ENCODE results near the gene ATP11C.
"Not testable (repeated sequence)": the region's sequence is repeated elsewhere in the genome, so short reads cannot be mapped to it uniquely, and the experiment has no call there.

ATP11C gene

GRCh38 chrX:139851730-139852129, 81.1 kb downstream of the ATP11C start:
- no peak for DNase-seq (ENCODE audit: low spot score)

DNA sequence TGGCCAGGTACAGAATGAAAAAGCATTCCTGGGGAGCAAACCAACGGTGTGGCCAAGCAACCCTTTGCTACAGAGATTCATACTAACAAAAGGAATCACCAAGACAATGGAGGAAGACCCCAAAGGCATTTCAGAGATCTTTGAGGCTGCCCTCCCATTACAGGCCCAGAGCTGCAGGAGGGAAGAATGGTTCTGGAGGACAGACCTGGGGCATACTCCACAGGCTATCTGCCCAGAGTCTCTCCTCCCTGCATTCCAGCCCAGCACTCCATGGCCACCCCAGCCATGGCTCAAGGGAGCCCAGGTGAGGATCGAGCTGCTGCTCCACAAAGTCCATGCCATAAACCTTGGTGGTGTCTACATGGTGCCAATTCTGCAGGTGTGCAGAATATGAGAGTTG, 81.9 kb downstream of the ATP11C start:
- DNase-seq (ENCODE audit: low spot score) = no peak

GRCh38 chrX:139844884-139845283, 88.0 kb downstream of the ATP11C start:
- no peak for DNase-seq (ENCODE audit: low spot score)

- DNase-seq (ENCODE audit: low spot score) = no peak
These were observed 88.7 kb downstream of the ATP11C start for GRCh38 chrX:139844163-139844562.

DNA sequence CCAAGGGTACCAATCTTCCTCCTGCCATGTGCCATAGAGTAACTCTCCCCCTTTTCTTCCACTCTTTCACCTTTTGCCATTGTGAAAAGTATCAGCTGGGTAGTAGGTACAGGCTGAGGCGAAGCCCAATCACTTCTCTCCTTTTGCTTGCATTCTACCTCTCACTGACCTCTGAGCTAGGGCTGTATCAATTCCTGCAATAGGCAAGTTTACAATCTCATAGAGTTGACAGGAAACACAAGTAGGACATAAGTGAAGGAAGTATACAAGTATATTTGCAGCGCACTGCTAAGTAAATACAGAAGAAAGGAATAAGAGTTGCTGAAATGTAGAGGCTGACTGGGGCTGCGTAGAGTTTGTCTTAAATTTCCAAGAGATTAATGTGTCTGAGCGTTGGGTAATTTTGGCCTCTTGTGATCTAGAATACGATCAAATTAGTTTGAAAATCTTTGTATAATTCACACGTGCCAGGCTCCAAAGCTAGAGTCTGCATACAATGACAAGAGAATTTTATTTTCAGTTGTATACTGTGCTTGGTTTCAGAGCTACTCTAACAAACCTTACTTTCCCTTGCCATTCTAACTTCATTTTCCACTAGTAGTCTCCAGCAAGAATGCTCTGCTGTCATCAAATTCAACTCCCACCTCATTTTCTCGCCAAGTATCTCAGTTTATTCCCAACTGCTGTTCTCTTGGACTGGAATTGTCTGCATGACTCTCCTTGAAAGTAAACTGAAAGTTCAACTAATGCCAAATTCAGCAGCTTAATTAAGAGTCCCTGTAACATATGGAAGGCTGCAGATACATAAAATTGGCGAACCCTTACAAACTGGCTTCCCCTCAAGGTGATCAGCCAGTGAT, 90.3 kb downstream of the ATP11C start:
- no peak for DNase-seq (ENCODE audit: low spot score)

DNA sequence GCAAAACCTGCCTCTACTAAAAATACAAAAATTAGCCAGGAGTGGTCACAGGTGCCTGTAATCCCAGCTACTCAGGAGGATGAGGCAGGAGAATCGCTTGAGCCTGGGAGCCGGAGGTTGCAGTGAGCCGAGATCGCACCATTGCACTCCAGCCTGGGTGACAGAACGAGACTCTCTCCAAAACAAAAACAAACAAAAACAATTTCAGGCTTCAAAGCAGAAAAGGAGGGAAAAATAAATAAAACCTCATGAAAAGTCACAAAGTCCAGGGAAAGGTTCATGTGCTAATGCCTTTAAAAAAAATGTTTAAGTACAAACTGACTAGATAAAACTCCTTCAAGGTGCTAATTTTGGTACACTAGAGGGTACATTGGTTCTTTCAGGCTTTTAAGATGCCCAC, 96.5 kb downstream of the ATP11C start:
- DNase-seq (ENCODE audit: low spot score) = not testable (repeated sequence)

GRCh38 chrX:139834879-139835278, 98.0 kb downstream of the ATP11C start:
- DNase-seq (ENCODE audit: low spot score) = no peak

DNA sequence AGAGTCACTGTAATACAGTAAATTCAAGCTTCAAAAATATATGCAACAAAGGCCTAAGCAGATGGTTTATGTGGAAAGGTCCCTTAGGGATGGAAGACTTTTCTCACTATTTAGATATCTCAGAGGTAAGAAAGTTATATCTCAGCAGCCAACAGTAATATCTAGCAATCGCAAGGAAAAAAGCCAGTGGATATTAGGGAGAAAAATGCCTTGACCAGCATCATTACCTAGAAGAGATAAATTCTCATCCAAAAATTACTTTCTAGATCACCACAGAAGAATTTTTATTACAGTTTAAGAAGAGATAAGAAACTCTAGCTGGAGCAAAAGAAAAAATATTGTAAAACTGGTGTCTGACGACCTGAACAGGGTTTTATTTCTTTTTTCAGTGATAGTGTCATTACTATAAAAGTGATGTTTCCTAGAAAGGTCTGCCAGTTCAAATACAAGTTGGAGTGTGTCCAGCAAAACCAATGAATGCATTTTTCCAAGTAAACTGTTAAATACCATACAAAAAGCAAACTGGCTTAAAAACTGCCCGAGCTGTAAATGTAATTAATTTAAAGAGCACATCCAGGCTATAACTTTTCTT, 100.0 kb downstream of the ATP11C start:
- DNase-seq (ENCODE audit: low spot score) = no peak

GRCh38 chrX:139831675-139832456, 101.0 kb downstream of the ATP11C start:
- peak; percentile 8 for DNase-seq (ENCODE audit: low spot score)

GRCh38 chrX:139831017-139831416, 101.8 kb downstream of the ATP11C start:
- DNase-seq (ENCODE audit: low spot score) = no peak

- DNase-seq (ENCODE audit: low spot score) = no peak
These were observed 104.0 kb downstream of the ATP11C start for GRCh38 chrX:139828830-139829229.

GRCh38 chrX:139828033-139828432, 104.8 kb downstream of the ATP11C start:
- no peak for DNase-seq (ENCODE audit: low spot score)

DNA sequence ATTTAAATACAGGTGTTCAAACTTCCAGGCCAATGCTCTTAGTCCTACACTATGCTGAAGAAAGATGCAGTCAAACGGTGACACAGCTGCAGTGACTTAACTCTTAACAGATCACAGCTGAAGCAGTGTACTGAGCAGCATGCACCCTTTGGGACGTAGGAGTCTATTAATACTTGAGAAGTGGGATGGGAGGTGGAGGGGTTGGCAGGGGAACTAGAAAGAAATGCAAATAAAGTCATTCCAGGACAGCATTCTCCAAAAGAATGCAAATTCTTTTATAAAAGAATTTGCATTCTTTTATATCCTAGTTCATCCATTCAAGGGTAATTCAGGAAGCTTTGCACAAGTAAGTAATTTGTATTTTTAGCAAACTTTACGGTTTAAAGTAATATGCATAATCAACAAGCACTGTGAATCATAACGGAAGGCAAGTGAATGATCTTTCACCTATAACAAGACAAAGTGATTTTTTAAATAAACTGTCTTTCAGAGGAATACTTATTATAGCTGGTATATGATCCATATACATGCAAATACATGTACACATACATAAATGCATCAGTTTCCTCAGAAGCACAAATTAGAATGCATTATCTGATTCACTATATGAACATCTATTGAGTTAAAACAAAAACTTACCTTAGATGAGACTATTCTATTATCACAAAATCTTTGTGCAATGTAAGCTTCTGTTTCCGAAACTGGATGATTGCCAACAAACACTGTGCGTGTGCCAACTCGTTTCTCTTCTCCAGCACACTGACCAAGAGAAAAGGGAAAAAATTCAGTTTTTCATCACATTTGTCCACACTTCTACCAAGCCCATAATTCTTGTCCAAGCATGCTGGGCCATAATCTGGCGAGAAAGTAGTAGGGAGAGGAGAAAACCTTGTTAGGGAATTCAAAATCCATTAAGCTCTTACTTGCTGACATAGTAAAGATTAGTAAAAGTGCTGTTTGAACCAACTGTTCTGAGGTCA, 106.5 kb downstream of the ATP11C start:
- peak; percentile 36 for DNase-seq (ENCODE audit: low spot score)

GRCh38 chrX:139825618-139826017, 107.2 kb downstream of the ATP11C start:
- DNase-seq (ENCODE audit: low spot score) = no peak

DNA sequence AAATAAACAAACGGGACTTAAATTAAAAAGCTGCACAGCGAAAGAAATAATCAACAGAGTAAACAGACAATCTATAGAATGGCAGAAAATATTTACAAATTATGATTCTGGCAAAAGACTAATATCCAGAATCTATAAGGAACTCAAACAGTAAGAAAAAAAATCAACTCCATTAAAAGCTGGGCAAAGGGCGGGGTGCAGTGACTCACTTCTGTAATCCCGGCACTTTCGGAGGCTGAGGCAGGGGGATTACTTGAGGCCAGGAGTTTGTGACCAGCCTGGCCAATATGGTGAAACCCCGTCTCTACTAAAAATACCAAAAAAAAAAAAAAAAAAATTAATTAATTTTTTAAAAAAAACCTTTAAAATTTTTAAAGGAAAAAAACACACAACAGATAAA, 109.0 kb downstream of the ATP11C start:
- DNase-seq (ENCODE audit: low spot score) = no peak

- no peak for DNase-seq (ENCODE audit: low spot score)
These were observed 112.4 kb downstream of the ATP11C start for GRCh38 chrX:139820358-139820984.

DNA sequence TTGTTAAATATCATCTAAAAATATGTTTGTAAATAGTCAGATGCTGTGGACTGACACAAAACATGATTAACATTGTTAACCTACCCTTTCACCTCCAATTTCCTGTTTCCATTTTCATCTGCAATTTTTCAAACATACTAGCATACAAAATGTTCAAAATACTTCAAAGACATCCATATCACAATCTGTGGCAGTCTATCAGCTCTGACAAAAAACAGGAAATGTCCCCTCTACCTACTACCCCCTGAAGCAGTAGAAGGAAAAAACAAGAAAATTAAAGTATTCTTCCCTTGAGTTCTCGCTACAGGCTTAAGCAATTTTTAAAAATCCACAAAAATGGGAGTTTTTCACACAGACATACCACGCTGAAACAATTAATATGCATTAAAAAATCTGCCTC, 116.6 kb downstream of the ATP11C start:
- no peak for DNase-seq (ENCODE audit: low spot score)

GRCh38 chrX:139815771-139816170, 117.1 kb downstream of the ATP11C start:
- no peak for DNase-seq (ENCODE audit: low spot score)

- DNase-seq (ENCODE audit: low spot score) = no peak
These were observed 120.8 kb downstream of the ATP11C start for GRCh38 chrX:139811942-139812629.

DNA sequence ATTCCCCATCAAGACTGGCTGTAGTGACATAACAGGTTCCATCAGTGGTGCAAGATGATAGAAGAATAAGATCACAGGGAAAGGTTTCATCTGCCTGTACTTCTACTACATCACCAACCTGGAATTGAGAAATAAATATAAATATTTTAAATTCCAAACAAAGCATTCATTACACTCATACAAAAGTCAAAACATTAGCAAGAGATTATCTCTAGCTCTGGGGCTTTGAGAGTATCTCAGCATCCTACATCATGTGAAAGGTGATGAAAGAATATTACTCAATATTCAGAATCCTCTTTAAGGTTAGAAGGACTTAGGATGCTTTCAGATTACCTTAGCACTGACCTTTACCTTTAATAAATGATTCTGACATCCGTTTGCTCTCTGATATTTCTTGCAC, 128.4 kb downstream of the ATP11C start:
- no peak for DNase-seq (ENCODE audit: low spot score)

DNA sequence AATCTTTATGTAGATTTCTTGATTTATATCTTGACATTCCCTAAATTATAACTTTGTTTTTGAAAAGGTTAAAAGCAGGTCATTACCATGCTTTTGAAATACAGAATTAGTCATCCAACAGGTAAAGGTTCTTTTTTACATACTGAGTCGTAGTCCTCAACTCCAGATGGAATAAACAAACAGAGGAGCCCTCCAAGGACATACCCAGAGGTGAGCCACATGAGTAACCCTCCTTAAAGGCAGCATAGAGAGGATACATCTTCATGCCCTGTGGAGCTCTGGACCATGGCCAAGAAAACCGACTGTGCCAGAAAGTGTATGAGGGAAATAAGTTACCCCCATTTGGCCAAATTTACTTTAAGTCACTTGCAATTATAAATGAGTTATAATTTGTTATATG, 129.6 kb downstream of the ATP11C start:
- no peak for DNase-seq (ENCODE audit: low spot score)
